IPS-NIHi7 (cell line): Measurements from ENCODE around the gene COG7.
"Not testable (repeated sequence)": the region's sequence is repeated elsewhere in the genome, so short reads cannot be mapped to it uniquely, and the experiment has no call there.

Source experiments
- DNase-seq: peaks from one replicate; pipeline ENCODE4 v3.0.0; 2012; ENCODE audit warnings: mixed read lengths; ENCODE audit errors: extremely low spot score

COG7 gene

GRCh38 chr16:23452572-23453337 lies at the start of gene COG7:
Gene COG7 (minus strand): TSS chr16:23453189. CDS start chr16:23452994, 195 bp downstream.
- DNase-seq = peak; percentile 88

DNA sequence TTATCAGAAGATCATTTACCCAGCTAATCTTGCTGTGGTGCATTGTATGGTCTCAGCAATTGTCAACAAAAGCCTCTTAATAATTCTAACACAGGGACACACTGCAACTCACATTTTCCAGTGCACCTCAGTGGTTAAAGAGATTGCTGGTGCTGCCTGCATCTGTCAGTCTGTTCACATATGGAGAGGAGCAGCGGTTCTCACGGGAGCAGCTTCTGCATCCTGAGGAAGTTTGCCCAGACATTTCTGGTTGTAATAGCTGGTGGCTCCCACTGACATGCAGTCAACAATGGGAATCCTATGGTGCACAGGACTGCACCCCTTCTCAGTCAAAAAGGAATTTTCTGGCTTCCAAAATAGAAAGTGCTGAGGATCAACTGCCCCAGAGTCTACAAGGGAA lies 49.5 kb upstream of the COG7 start:
- DNase-seq = no peak

DNA sequence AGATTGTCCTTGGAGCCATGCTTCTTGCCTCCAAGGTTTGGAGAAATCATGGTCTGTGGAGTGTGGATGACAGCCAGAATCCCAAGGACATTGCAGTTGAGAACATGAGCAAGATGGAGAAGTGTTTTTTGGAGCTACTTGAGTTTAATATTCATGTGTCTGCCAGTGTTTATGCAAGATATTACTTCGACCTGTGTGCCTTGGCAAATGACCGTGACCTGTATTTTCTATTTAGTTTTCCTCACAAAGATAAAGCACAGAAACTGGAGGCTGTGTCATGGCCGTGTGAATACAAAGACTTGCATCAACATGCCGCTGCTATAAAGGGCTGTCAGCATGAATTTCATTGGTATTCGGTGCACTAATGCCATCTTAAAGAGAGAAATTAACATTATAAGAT lies 48.3 kb upstream of the COG7 start:
- DNase-seq = no peak

DNA sequence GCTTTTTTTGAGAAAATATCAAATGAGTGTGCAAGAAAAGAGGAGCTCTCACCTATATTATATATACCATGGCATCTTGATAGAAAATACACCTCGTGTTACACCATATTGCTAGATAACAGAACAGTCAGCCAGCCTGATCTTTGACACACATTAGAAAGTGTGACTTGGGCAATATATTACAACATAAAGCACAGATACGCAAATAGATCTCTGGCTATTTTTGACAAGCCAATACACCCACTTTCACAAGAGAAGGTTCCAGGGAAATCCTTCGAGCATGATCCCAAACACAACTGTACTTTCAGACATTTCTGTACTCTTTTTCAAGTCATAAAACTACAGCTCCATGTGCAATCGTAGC lies 47.9 kb upstream of the COG7 start:
- DNase-seq = no peak

DNA sequence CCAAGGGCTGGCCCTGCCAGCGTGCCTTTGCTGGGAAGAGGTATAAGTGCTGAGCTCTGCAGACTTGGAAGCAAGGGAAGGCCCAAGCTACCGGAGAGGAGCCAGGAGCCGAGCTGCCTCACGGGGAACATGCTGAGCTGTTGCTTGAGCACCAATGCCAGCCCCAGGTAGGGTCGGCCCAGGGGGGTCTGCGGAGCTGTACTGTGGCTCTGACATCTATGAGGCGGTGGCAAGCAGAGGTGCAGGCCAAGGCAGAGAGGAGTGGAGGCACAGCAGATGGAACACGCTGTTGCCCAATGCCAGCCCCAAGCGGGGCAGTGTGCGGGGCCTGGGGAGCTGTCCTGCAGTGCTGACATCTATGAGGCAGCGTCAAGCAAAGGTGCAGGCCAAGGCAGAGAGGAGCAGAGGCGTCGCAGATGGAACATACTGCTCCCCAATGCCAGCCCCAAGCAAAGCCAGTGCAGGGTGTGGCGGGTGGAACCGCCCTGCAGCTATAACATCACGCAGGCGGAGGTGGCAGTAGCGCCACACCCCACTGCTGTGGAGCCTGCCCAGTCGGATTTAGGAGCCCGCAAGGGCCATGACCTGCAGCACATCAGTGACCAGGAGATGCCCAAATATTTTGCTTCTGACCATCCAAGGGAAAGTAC lies 47.3 kb upstream of the COG7 start:
- no peak for DNase-seq

DNA sequence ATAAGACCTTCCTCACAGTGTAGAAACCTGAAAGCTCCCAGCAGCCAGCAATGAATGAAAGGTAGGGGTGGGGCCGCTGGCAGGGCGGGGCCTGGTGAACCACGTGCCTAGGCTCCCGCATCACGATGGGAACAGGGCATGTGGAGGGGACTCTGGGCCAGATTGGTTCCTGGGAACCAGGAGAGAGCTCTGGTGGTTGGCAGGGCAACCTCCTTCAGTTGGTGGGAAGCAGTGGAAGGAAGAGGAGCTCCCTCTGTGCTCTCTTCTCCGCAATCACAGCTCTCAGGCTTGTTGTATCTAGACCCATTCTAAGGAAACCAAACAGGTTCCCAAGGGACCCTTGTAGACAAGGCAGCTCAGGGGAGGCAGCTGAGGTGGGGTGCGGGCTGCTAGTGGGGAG lies 46.8 kb upstream of the COG7 start:
- peak; percentile 41 for DNase-seq

GRCh38 chr16:23498863-23499262 lies 45.9 kb upstream of the COG7 start:
- DNase-seq = no peak

DNA sequence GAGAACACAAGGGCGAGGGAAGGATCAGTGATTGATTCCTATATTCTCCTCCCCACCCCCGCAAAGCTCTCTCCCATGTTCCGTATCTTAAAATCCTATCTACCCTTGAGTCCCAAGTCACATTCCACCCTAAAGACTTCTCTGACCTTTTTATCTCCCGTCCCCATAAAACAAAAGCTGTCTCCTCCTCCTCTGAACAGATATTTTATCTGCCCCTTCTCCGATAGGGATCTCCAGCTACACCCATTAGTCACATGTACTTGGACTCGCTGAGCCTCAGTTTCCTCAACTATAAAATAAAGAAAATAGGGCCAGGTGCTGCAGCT lies 44.5 kb upstream of the COG7 start:
- no peak for DNase-seq

DNA sequence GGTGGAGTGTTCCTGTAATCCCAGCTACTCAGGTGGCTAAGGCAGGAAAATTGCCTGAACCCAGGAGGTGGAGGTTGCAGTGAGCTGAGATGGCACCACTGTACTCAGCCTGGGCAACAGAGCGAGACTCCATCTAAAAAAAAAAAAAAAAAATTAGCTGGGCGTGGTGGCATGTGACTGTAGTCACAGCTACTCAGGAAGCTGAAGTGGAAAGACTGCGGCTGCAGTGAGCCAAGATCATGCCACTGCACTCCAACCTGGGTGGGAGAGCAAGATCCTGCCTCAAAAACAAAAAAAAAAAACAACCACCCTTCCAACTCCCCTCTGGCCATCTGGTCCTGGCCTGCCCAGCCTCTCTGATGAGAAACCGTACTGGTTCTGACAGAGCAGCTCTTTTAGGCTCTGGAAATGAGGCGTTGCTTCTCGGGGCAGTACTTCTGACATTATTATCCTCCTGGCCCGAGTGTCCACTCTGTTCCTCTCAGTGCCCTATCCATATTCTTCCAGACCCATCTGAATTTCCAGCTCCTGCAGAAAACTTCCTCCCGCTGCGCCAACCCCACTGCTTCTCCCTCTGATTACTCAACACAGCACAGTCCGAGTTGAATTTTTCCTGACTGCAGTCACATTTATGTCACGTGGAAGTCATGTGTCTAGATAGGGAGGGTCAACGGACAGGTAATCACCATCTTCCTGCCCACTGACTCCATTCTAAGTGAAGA lies 44.0 kb upstream of the COG7 start:
- DNase-seq = no peak

DNA sequence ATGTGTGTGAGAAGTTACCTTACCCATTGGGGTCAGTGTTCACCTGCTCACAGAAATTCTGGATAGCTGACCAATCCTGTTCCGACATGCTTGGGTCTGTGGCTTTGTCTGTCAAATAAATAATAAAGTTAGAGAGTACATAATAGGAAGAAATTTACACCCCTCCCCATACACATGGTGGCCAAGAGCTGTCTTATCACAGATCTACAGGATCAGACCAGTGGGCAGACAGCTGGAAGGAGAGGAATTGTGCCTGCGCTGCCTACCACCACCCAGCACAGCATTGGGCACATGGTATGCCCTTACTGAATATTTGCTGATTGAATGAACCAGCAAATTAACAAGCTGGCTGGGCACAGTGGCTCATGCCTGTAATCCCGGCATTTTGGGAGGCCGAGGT lies 42.7 kb upstream of the COG7 start:
- DNase-seq = no peak

- no peak for DNase-seq
Observed at GRCh38 chr16:23494188-23494587, 41.2 kb upstream of the COG7 start.

GRCh38 chr16:23491490-23492391 lies 38.8 kb upstream of the COG7 start:
- DNase-seq = no peak

GRCh38 chr16:23486480-23486879 lies 33.5 kb upstream of the COG7 start:
- no peak for DNase-seq

GRCh38 chr16:23485841-23486240 lies 32.9 kb upstream of the COG7 start:
- DNase-seq = no peak

GRCh38 chr16:23485257-23485614 lies 32.2 kb upstream of the COG7 start:
- DNase-seq = no peak

DNA sequence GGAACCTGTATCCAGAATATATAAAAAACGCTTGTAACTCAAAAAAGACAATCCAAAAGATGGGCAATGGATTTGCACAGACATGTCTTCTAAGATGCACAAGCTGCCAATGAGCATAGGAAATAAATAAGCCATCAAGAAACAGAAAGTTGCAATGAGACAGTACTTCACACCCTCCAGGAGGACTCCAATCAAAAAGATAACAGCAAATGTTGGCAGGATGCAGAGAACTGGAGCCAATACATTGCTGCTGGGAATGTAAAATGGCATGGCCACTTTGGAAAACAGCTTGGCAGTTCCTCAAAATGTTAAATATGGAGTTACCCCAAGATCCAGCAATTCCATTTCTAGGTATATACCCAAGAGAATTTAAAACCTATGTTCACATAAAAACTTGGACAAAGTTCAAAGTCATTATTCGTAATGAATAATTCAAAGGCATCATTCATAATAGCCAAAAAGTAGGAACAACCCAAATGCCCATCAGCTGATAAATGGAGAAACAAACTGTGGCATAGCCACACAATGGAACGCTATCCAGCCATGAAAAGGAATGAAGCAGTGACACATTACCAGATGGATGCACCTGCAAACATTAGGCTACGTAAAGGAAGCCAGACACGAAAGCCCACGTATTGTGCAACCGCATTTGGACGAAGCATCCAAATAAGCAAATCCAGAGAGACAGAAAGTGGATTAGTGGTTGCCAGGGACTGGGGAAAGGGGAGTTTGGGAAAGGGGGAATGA lies 31.7 kb upstream of the COG7 start:
- DNase-seq = no peak

- not testable (repeated sequence) for DNase-seq
Observed at GRCh38 chr16:23483492-23483891, 30.5 kb upstream of the COG7 start.

DNA sequence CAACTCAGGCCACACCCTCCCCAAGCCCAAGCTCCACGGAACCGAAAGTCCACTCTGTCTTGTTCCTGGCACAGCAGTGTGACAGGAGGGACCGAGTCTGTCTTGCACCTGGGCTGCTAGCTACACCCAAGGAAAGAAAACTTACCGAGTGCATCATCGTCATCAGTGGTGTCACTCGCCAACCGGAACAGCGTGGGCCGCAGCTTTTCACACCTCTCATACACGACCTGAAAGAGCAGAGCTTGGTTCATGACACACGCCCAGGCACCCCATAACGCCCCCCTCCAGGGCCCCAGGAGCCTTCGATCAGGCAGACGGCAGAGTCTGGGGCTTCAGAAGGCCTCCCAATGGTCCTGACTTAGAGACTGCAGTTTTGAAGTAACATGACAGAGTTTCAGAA lies 29.8 kb upstream of the COG7 start:
- DNase-seq = no peak

DNA sequence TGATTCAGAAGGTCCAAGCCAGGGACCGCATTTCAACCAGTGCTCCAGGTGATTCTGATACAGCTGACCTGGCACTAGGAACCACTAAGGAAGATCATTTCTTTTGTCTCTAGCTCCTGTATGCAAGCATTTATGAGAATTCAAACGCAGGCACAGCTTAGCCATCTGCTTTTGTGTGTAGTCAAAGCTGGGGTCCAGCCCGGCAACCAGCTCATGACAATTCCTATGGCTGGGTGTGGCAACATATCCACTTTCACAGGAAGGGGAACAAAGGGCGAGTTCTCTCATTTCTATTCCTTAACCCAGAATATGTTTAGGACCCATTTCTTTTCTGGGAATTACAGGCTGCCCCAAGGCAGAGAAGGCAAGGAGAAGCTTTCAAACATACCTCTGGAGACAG lies 27.3 kb upstream of the COG7 start:
- DNase-seq = no peak

- DNase-seq = no peak
Observed at GRCh38 chr16:23479138-23479537, 26.1 kb upstream of the COG7 start.

DNA sequence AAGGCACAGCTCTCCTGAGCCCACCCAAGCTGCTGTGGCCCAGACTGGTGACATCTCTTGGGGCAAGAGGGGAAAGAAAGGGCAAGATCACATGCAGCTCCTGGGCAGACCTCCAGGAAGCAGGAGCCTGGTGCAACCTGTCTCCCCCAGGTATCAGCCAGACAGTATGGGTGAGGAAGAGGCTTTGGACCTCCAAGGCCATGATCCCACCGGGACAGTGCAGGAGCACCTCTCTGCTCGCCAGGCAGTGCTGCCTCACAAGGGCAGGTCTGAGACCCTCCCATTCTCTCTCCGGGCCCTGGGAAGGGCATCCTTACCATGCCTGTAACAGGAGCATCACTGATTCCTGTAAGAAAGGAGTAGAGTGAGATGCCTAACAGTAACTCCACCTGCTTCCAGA lies 25.6 kb upstream of the COG7 start:
- no peak for DNase-seq
